KBM-7 (cell line): ENCODE data around the gene TRAF3IP1.
"Not testable (repeated sequence)": the region's sequence is repeated elsewhere in the genome, so short reads cannot be mapped to it uniquely, and the experiment has no call there.

ENCODE experiments used
- DNase-seq: peaks from one replicate; pipeline ENCODE4 v3.0.0-alpha.2; 2015
- in situ Hi-C: fragments of 300-500 bp; cut with MboI; formaldehyde crosslinking; loops from 2 replicates; pipeline ENCODE4 v1.14.3; 2020; ENCODE audit warnings: low sequenced_read_pairs, low pct_unique_long_range_greater_than_20kb, mixed read lengths

The TRAF3IP1 gene

GRCh38 chr2:238320246-238320647, at the start of gene TRAF3IP1:
Gene TRAF3IP1, plus strand, starts transcription at chr2:238320518. Its CDS starts 145 bp downstream, at chr2:238320663.
- peak; percentile 76 for DNase-seq
- in situ Hi-C loops: no loop called here

GRCh38 chr2:238270606-238271005, 49.7 kb upstream of the TRAF3IP1 start:
- in situ Hi-C loops: no loop called here
- DNase-seq: no peak

- no peak for DNase-seq
- in situ Hi-C loops: no loop called here
These were observed 49.2 kb upstream of the TRAF3IP1 start for GRCh38 chr2:238271061-238271554.

GRCh38 chr2:238271686-238272085, 48.6 kb upstream of the TRAF3IP1 start:
- DNase-seq: not testable (repeated sequence)

GRCh38 chr2:238272156-238272555, 48.2 kb upstream of the TRAF3IP1 start:
- in situ Hi-C loops: no loop called here
- DNase-seq: no peak

More at GRCh38 chr2:238271686-238272085, 48.6 kb upstream of the TRAF3IP1 start:
- in situ Hi-C loops: not testable (repeated sequence)

GRCh38 chr2:238273433-238273832, 46.9 kb upstream of the TRAF3IP1 start:
- DNase-seq, in situ Hi-C loops: not testable (repeated sequence)

- in situ Hi-C loops: no loop called here
- no peak for DNase-seq
These were observed 46.0 kb upstream of the TRAF3IP1 start for GRCh38 chr2:238274152-238274865.

- in situ Hi-C loops: no loop called here
- no peak for DNase-seq
These were observed 42.6 kb upstream of the TRAF3IP1 start for GRCh38 chr2:238277695-238278094.

- DNase-seq: no peak
These were observed 41.5 kb upstream of the TRAF3IP1 start for GRCh38 chr2:238278626-238279323.

GRCh38 chr2:238279324-238279682, 41.0 kb upstream of the TRAF3IP1 start:
- no peak for DNase-seq
- in situ Hi-C loops: no loop called here

More at GRCh38 chr2:238278626-238279323, 41.5 kb upstream of the TRAF3IP1 start:
- in situ Hi-C loops: no loop called here

- no peak for DNase-seq
- in situ Hi-C loops: no loop called here
These were observed 40.1 kb upstream of the TRAF3IP1 start for GRCh38 chr2:238280083-238280825.

GRCh38 chr2:238281826-238282480, 38.4 kb upstream of the TRAF3IP1 start:
- in situ Hi-C loops: no loop called here
- DNase-seq: no peak

GRCh38 chr2:238282861-238283738, 37.2 kb upstream of the TRAF3IP1 start:
- in situ Hi-C loops: no loop called here
- no peak for DNase-seq

- in situ Hi-C loops: no loop called here
- no peak for DNase-seq
These were observed 35.4 kb upstream of the TRAF3IP1 start for GRCh38 chr2:238284802-238285515.

- DNase-seq: no peak
- in situ Hi-C loops: no loop called here
These were observed 34.6 kb upstream of the TRAF3IP1 start for GRCh38 chr2:238285653-238286082.

- in situ Hi-C loops: no loop called here
- DNase-seq: no peak
These were observed 34.2 kb upstream of the TRAF3IP1 start for GRCh38 chr2:238286095-238286494.

GRCh38 chr2:238286551-238286950, 33.8 kb upstream of the TRAF3IP1 start:
- in situ Hi-C loops: no loop called here
- DNase-seq: no peak
